ENCODE data around the gene FAM110D.

FAM110D gene

GRCh38 chr1:26145960-26146294 lies 13.0 kb upstream of the FAM110D start:
- in situ Hi-C loops (cut with MboI; ENCODE audit: low pct_unique_long_range_greater_than_20kb, low sequenced_read_pairs, unreplicated experiment) = loop anchor here (5.0 kb wide), 1 partner anchor 39 kb away; no protein-coding TSS in a partner anchor
- no peak for DNase-seq (ENCODE audit: low spot score)
- TF ChIP-seq CTCF (IDR thresholded peaks at IDR 0.05; ENCODE audit: extremely low read depth, insufficient read depth, missing control alignments) = no peak

GRCh38 chr1:26148887-26149286 lies 10.0 kb upstream of the FAM110D start:
- in situ Hi-C loops (cut with MboI; ENCODE audit: low pct_unique_long_range_greater_than_20kb, low sequenced_read_pairs, unreplicated experiment) = loop anchor here (5.0 kb wide), 1 partner anchor 42 kb away; no protein-coding TSS in a partner anchor
- no peak for DNase-seq (ENCODE audit: low spot score)
- TF ChIP-seq CTCF (IDR thresholded peaks at IDR 0.05; ENCODE audit: extremely low read depth, insufficient read depth, missing control alignments) = no peak

GRCh38 chr1:26153966-26154532 lies 4.8 kb upstream of the FAM110D start:
- no peak for DNase-seq (ENCODE audit: low spot score)
- in situ Hi-C loops (cut with MboI; ENCODE audit: low pct_unique_long_range_greater_than_20kb, low sequenced_read_pairs, unreplicated experiment) = no loop called here
- no peak for TF ChIP-seq CTCF (IDR thresholded peaks at IDR 0.05; ENCODE audit: extremely low read depth, insufficient read depth, missing control alignments)

- in situ Hi-C loops (cut with MboI; ENCODE audit: low pct_unique_long_range_greater_than_20kb, low sequenced_read_pairs, unreplicated experiment) = no loop called here
- TF ChIP-seq CTCF (IDR thresholded peaks at IDR 0.05; ENCODE audit: extremely low read depth, insufficient read depth, missing control alignments) = no peak
- no peak for DNase-seq (ENCODE audit: low spot score)
Observed at GRCh38 chr1:26154750-26155149, 4.1 kb upstream of the FAM110D start.

GRCh38 chr1:26155370-26156284 lies 3.3 kb upstream of the FAM110D start:
- TF ChIP-seq CTCF (IDR thresholded peaks at IDR 0.05; ENCODE audit: extremely low read depth, insufficient read depth, missing control alignments) = no peak
- in situ Hi-C loops (cut with MboI; ENCODE audit: low pct_unique_long_range_greater_than_20kb, low sequenced_read_pairs, unreplicated experiment) = no loop called here
- no peak for DNase-seq (ENCODE audit: low spot score)

- in situ Hi-C loops (cut with MboI; ENCODE audit: low pct_unique_long_range_greater_than_20kb, low sequenced_read_pairs, unreplicated experiment) = no loop called here
- DNase-seq (ENCODE audit: low spot score) = no peak
- no peak for TF ChIP-seq CTCF (IDR thresholded peaks at IDR 0.05; ENCODE audit: extremely low read depth, insufficient read depth, missing control alignments)
Observed at GRCh38 chr1:26156285-26157038, 2.4 kb upstream of the FAM110D start.
